ENCODE measurements around the gene ADORA1.

The ADORA1 gene

DNA sequence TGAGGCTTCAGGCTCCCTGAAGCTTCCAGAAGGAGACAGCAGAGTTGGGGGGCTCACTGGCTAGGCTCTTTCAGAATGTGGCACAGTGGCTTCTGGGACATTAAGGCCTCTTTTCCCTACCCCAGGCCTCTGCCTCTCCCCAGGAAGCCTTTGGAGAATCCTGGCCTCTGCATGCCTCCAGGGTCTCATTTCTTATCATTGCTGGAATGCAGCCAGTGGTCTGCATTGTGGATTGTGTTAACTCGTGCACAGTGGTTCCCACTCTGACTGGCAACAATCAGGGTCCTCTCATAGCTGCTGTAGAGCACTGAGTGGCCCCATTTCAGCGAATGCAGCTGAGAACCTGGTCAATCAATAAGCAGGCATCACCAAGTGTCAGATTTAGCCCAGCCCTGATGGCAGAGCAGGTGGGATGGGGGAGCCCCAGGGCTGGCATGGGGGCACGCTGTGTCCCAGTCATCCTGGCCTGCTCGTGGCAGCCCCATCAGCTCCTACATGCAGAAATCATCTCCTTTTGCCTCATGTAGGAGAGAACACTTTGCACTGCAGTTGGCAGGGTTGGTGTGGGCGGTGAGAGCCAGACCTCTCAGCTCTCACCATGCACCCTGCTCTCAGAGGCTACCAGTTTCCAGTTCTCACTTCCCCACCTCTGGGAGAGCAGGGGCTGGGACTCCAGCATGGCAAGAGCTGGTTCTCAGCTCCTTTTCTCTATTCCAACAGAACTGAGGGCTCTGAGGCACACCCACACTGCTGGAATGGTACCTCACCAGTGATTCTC, 13.4 kb downstream of the ADORA1 start:
- H3K9ac ChIP-seq (ENCODE audit: low read depth, low read length, poor library complexity): no peak overlapping the region
- peak overlapping the region; percentile 33 for H2AK5ac ChIP-seq (ENCODE audit: low read depth, low read length)
- H3K23ac ChIP-seq (ENCODE audit: low read depth, low read length, poor library complexity): peak overlapping the region; percentile 56
- no peak overlapping the region for H4K91ac ChIP-seq (ENCODE audit: low read depth, low read length, poor library complexity)
- H3K18ac ChIP-seq (ENCODE audit: low read length): peak overlapping the region; percentile 15
- H3K27me3 ChIP-seq (ENCODE audit: control insufficient read depth in 3 of 3, insufficient read depth in 3 of 3, low read depth in 1 of 3, low read length in 3 of 3): no peaks in the 10 kb centered on the region
- no peak for DNase-seq (ENCODE audit: low spot score)
- H2BK12ac ChIP-seq (ENCODE audit: low read length): no peak overlapping the region
- H3K4me3 ChIP-seq (ENCODE audit: low read length in 2 of 2): peak overlapping the region in 1 of 2 donors; percentile 22
- H3K4ac ChIP-seq (ENCODE audit: low read length): no peak overlapping the region
- peaks cover 0 to 2% of the 10 kb centered on the region in 2 donors for H3K9me3 ChIP-seq (replicated peaks in 1 of 2; ENCODE audit: control insufficient read depth in 2 of 2, insufficient read depth in 1 of 2, low read depth in 1 of 2, low read length in 2 of 2)
- no peak overlapping the region for H2AFZ ChIP-seq (ENCODE audit: low read length)
- no peaks in the 10 kb centered on the region for H3K36me3 ChIP-seq (replicated peaks in 1 of 2; ENCODE audit: control insufficient read depth in 2 of 2, insufficient read depth in 2 of 2, low read length in 2 of 2)
- H2BK120ac ChIP-seq (ENCODE audit: low read depth, low read length): no peak overlapping the region
- no peak overlapping the region for H3K4me2 ChIP-seq (ENCODE audit: insufficient read depth, low read length, poor library complexity, severe bottlenecking)
- H2BK15ac ChIP-seq (ENCODE audit: low read length): no peak overlapping the region
- no peak overlapping the region for H2BK5ac ChIP-seq (ENCODE audit: low read length)
- no CpG with 5 or more reads among the region's 5 CpGs for WGBS, 2 donors (ENCODE audit: extremely low coverage in 2 of 2, insufficient read length in 2 of 2, insufficient replicate concordance in 1 of 2)
- H4K8ac ChIP-seq (ENCODE audit: low read depth, low read length): peak overlapping the region; percentile 20
- no peaks in the 10 kb centered on the region for H3K79me1 ChIP-seq (ENCODE audit: low read depth, low read length)
- H3K27ac ChIP-seq (replicated peaks; ENCODE audit: low read length): no peak overlapping the region
- H3K14ac ChIP-seq (ENCODE audit: low read length): no peak overlapping the region
- peaks cover 0 to 7% of the 10 kb centered on the region in 2 donors for H3K4me1 ChIP-seq (ENCODE audit: control insufficient read depth in 2 of 2, insufficient read depth in 1 of 2, low read depth in 1 of 2, low read length in 2 of 2)

- WGBS, 2 donors (ENCODE audit: extremely low coverage in 2 of 2, insufficient read length in 2 of 2, insufficient replicate concordance in 1 of 2): no CpG with 5 or more reads among the region's 6 CpGs
- no peak for DNase-seq (ENCODE audit: low spot score)
These were observed 14.6 kb downstream of the ADORA1 start for GRCh38 chr1:203142124-203142523.

DNA sequence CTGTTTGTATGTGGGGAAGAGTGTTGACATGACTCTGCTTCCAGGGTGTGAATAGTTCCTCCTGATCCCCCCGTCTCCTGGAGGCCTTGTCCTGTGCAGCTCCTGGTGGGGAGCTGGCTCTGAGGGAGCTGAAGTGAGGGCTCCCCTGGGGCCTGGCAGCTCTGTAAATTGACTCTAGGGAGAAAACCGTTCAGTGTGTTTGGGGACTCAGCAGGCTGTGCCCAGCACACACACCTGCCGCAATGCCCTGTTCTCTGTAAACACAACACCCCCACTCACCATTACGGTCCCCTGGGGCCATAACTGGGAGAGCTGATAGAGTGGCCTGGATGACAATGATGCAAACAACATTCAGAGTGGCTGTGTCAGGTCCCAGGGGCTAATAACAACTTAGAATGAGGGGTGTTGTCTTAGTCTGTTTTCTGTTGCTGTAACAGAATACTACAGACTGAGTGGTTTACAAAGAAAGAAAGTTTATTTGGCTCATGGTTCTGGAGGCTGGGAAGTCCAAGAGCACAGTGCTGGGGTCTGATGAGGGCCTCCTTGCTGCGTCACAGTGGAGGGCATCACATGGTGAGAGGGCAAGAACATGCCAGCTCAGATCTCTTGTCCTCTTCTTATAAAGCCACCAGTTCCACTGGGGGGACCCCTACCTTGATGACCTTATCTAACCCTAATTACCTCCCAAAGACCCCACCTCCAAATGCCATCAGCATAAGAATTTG, 15.3 kb downstream of the ADORA1 start:
- Histone ChIP-seq H3K9me3 (replicated peaks in 1 of 2; ENCODE audit: control insufficient read depth in 2 of 2, insufficient read depth in 1 of 2, low read depth in 1 of 2, low read length in 2 of 2) (peaks cover 0 to 2% of the 10 kb centered on the region in 2 donors), H2AFZ (ENCODE audit: low read length) (no peak overlapping the region), H2BK15ac (ENCODE audit: low read length) (no peak overlapping the region), H3K14ac (ENCODE audit: low read length) (no peak overlapping the region), H3K4me1 (ENCODE audit: control insufficient read depth in 2 of 2, insufficient read depth in 1 of 2, low read depth in 1 of 2, low read length in 2 of 2) (peaks cover 7% of the 10 kb centered on the region in 2 donors), H4K91ac (ENCODE audit: low read depth, low read length, poor library complexity) (no peak overlapping the region), H3K79me1 (ENCODE audit: low read depth, low read length) (no peaks in the 10 kb centered on the region), H2AK5ac (ENCODE audit: low read depth, low read length) (no peak overlapping the region), H2BK120ac (ENCODE audit: low read depth, low read length) (no peak overlapping the region), H3K4me2 (ENCODE audit: insufficient read depth, low read length, poor library complexity, severe bottlenecking) (no peak overlapping the region), H3K23ac (ENCODE audit: low read depth, low read length, poor library complexity) (no peak overlapping the region), H3K4me3 (ENCODE audit: low read length in 2 of 2) (no peak overlapping the region), H2BK5ac (ENCODE audit: low read length) (no peak overlapping the region), H3K27ac (replicated peaks; ENCODE audit: low read length) (no peak overlapping the region), H2BK12ac (ENCODE audit: low read length) (no peak overlapping the region), H3K4ac (ENCODE audit: low read length) (no peak overlapping the region), H3K36me3 (replicated peaks in 1 of 2; ENCODE audit: control insufficient read depth in 2 of 2, insufficient read depth in 2 of 2, low read length in 2 of 2) (no peaks in the 10 kb centered on the region), H3K18ac (ENCODE audit: low read length) (no peak overlapping the region), H3K9ac (ENCODE audit: low read depth, low read length, poor library complexity) (no peak overlapping the region), H4K8ac (ENCODE audit: low read depth, low read length) (no peak overlapping the region), H3K27me3 (ENCODE audit: control insufficient read depth in 3 of 3, insufficient read depth in 3 of 3, low read depth in 1 of 3, low read length in 3 of 3) (no peaks in the 10 kb centered on the region)
- WGBS, 2 donors (ENCODE audit: extremely low coverage in 2 of 2, insufficient read length in 2 of 2, insufficient replicate concordance in 1 of 2): no CpG with 5 or more reads among the region's 5 CpGs
- no peak for DNase-seq (ENCODE audit: low spot score)

More at GRCh38 chr1:203142124-203142523, 14.6 kb downstream of the ADORA1 start:
- Histone ChIP-seq H3K14ac (ENCODE audit: low read length) (no peak overlapping the region), H3K9ac (ENCODE audit: low read depth, low read length, poor library complexity) (no peak overlapping the region), H3K36me3 (replicated peaks in 1 of 2; ENCODE audit: control insufficient read depth in 2 of 2, insufficient read depth in 2 of 2, low read length in 2 of 2) (no peaks in the 10 kb centered on the region), H3K79me1 (ENCODE audit: low read depth, low read length) (no peaks in the 10 kb centered on the region), H3K23ac (ENCODE audit: low read depth, low read length, poor library complexity) (no peak overlapping the region), H3K18ac (ENCODE audit: low read length) (no peak overlapping the region), H3K27me3 (ENCODE audit: control insufficient read depth in 3 of 3, insufficient read depth in 3 of 3, low read depth in 1 of 3, low read length in 3 of 3) (no peaks in the 10 kb centered on the region), H2BK15ac (ENCODE audit: low read length) (no peak overlapping the region), H3K4me2 (ENCODE audit: insufficient read depth, low read length, poor library complexity, severe bottlenecking) (no peak overlapping the region), H3K27ac (replicated peaks; ENCODE audit: low read length) (no peak overlapping the region), H3K4ac (ENCODE audit: low read length) (no peak overlapping the region), H4K91ac (ENCODE audit: low read depth, low read length, poor library complexity) (no peak overlapping the region), H2BK120ac (ENCODE audit: low read depth, low read length) (no peak overlapping the region), H2BK5ac (ENCODE audit: low read length) (no peak overlapping the region), H2AK5ac (ENCODE audit: low read depth, low read length) (no peak overlapping the region), H2AFZ (ENCODE audit: low read length) (no peak overlapping the region), H3K9me3 (replicated peaks in 1 of 2; ENCODE audit: control insufficient read depth in 2 of 2, insufficient read depth in 1 of 2, low read depth in 1 of 2, low read length in 2 of 2) (peaks cover 0 to 2% of the 10 kb centered on the region in 2 donors), H3K4me3 (ENCODE audit: low read length in 2 of 2) (no peak overlapping the region), H4K8ac (ENCODE audit: low read depth, low read length) (no peak overlapping the region), H2BK12ac (ENCODE audit: low read length) (no peak overlapping the region), H3K4me1 (ENCODE audit: control insufficient read depth in 2 of 2, insufficient read depth in 1 of 2, low read depth in 1 of 2, low read length in 2 of 2) (peaks cover 2 to 7% of the 10 kb centered on the region in 2 donors)

DNA sequence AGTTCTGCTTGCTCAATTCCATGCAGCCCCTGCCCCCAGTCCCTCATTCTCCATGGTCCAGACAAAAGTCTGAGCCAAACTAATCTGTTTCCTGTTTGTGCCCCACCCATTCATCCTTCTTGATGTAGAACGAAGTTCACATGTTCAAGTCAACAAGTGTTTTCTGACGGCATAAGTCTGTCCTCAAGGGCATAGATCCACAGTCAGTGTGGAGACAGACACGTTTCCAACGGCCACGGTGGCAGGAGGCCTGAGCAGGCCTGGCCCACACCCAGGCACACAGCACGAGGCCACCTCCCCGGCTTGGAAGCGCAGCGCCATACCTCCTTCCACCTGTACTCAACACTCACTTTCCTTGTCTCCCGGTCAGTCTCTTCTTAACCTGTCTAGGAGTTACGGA, 16.1 kb downstream of the ADORA1 start:
- Histone ChIP-seq H2AFZ (ENCODE audit: low read length) (no peak overlapping the region), H2BK15ac (ENCODE audit: low read length) (no peak overlapping the region), H3K79me1 (ENCODE audit: low read depth, low read length) (no peaks in the 10 kb centered on the region), H3K14ac (ENCODE audit: low read length) (peak overlapping the region; percentile 67), H3K4ac (ENCODE audit: low read length) (no peak overlapping the region), H3K23ac (ENCODE audit: low read depth, low read length, poor library complexity) (no peak overlapping the region), H3K9ac (ENCODE audit: low read depth, low read length, poor library complexity) (peak overlapping the region; percentile 27), H3K4me1 (ENCODE audit: control insufficient read depth in 2 of 2, insufficient read depth in 1 of 2, low read depth in 1 of 2, low read length in 2 of 2) (peaks cover 7% of the 10 kb centered on the region in 2 donors), H3K36me3 (replicated peaks in 1 of 2; ENCODE audit: control insufficient read depth in 2 of 2, insufficient read depth in 2 of 2, low read length in 2 of 2) (no peaks in the 10 kb centered on the region), H4K8ac (ENCODE audit: low read depth, low read length) (no peak overlapping the region), H3K27me3 (ENCODE audit: control insufficient read depth in 3 of 3, insufficient read depth in 3 of 3, low read depth in 1 of 3, low read length in 3 of 3) (no peaks in the 10 kb centered on the region), H3K27ac (replicated peaks; ENCODE audit: low read length) (no peak overlapping the region), H2BK120ac (ENCODE audit: low read depth, low read length) (no peak overlapping the region), H3K4me3 (ENCODE audit: low read length in 2 of 2) (no peak overlapping the region), H2AK5ac (ENCODE audit: low read depth, low read length) (no peak overlapping the region), H4K91ac (ENCODE audit: low read depth, low read length, poor library complexity) (no peak overlapping the region), H3K9me3 (replicated peaks in 1 of 2; ENCODE audit: control insufficient read depth in 2 of 2, insufficient read depth in 1 of 2, low read depth in 1 of 2, low read length in 2 of 2) (peaks cover 0 to 2% of the 10 kb centered on the region in 2 donors), H3K18ac (ENCODE audit: low read length) (peak overlapping the region; percentile 72), H2BK12ac (ENCODE audit: low read length) (no peak overlapping the region), H2BK5ac (ENCODE audit: low read length) (no peak overlapping the region), H3K4me2 (ENCODE audit: insufficient read depth, low read length, poor library complexity, severe bottlenecking) (no peak overlapping the region)
- no peak for DNase-seq (ENCODE audit: low spot score)
- WGBS, 2 donors (ENCODE audit: extremely low coverage in 2 of 2, insufficient read length in 2 of 2, insufficient replicate concordance in 1 of 2): no CpG with 5 or more reads among the region's 11 CpGs

Data from neuronal stem cell (in vitro differentiated cells).